Large intestine (tissue), 3 donors: Measurements from ENCODE around the gene NFATC3. TPM values are rescaled to one million over a fixed set of nuclear protein-coding genes. Genes with fewer than 3 reads are reported as not detected.
A peak's percentile ranks its signal among the peaks of the same experiment; 100 is the strongest.

Experiments
- DNase-seq, 2 donors: peaks; one replicate each; pipeline versions ENCODE4 v3.0.0 to v3.0.0-alpha.2; 2013
- H3K27ac ChIP-seq: one replicate; pipeline ENCODE4 v1.5.1; 2013; ENCODE audit warnings: low read length
- H3K27me3 ChIP-seq: 2 replicates; pipeline ENCODE4 v1.6.1; 2013; ENCODE audit warnings: low read length; ENCODE audit not compliant: control insufficient read depth, insufficient read depth
- H3K36me3 ChIP-seq: 2 replicates; pipeline ENCODE4 v1.6.1; 2013; ENCODE audit warnings: low read length; ENCODE audit not compliant: control insufficient read depth, insufficient read depth
- H3K4me1 ChIP-seq: one replicate; pipeline ENCODE4 v1.6.1; 2013; ENCODE audit warnings: low read length; ENCODE audit not compliant: control insufficient read depth, insufficient read depth
- H3K4me3 ChIP-seq: one replicate; pipeline ENCODE4 v1.5.1; 2013; ENCODE audit warnings: low read length
- H3K9me3 ChIP-seq: one replicate; pipeline ENCODE4 v1.6.1; 2013; ENCODE audit warnings: mild to moderate bottlenecking, low read depth, low read length, moderate library complexity; ENCODE audit not compliant: control insufficient read depth
- WGBS: methylation state at CpG from one replicate; pipeline ENCODE4 v1.1.5; 2013; ENCODE audit warnings: low lambda C conversion rate; ENCODE audit not compliant: insufficient coverage; 5-methylcytosine and 5-hydroxymethylcytosine counted together
- polyA plus RNA-seq: library from polyadenylated mRNA; unstranded; fragments of 120-200 nt; gene quantifications from one replicate; pipeline ENCODE4 v1.2.1, GENCODE V29; 2013

NFATC3 gene
- polyA plus RNA-seq, 1 donor = 22.0 TPM

GRCh38 chr16:68272507-68273209, 187.5 kb downstream of the NFATC3 start:
- no peak overlapping the region for H3K27ac ChIP-seq
- H3K4me1 ChIP-seq = peaks cover 16% of the 10 kb centered on the region
- no peak overlapping the region for H3K4me3 ChIP-seq
- WGBS = no CpG with 5 or more reads among the region's 4 CpGs
- no peaks in the 10 kb centered on the region for H3K9me3 ChIP-seq
- DNase-seq = peak in 1 of 2 donors; percentile 36
- H3K36me3 ChIP-seq = peaks cover 14% of the 10 kb centered on the region
- H3K27me3 ChIP-seq = no peaks in the 10 kb centered on the region

- no peaks in the 10 kb centered on the region for H3K9me3 ChIP-seq
- H3K36me3 ChIP-seq = peaks cover 14% of the 10 kb centered on the region
- no peak overlapping the region for H3K27ac ChIP-seq
- peaks cover 13% of the 10 kb centered on the region for H3K4me1 ChIP-seq
- DNase-seq = no peak
- H3K4me3 ChIP-seq = no peak overlapping the region
- no CpG with 5 or more reads among the region's 5 CpGs for WGBS
- H3K27me3 ChIP-seq = no peaks in the 10 kb centered on the region
These were observed 188.3 kb downstream of the NFATC3 start for GRCh38 chr16:68273459-68273858.

GRCh38 chr16:68273896-68274295, 188.7 kb downstream of the NFATC3 start:
- H3K9me3 ChIP-seq = no peaks in the 10 kb centered on the region
- no peak for DNase-seq

GRCh38 chr16:68274441-68274840, 189.3 kb downstream of the NFATC3 start:
- DNase-seq = no peak
- Histone ChIP-seq H3K27ac (no peak overlapping the region), H3K27me3 (no peaks in the 10 kb centered on the region), H3K4me1 (peaks cover 13% of the 10 kb centered on the region), H3K9me3 (no peaks in the 10 kb centered on the region), H3K4me3 (no peak overlapping the region), H3K36me3 (peaks cover 14% of the 10 kb centered on the region)
- WGBS = 100% methylated on average over 1 of the region's 4 CpGs

More at GRCh38 chr16:68273896-68274295, 188.7 kb downstream of the NFATC3 start:
- peaks cover 14% of the 10 kb centered on the region for H3K36me3 ChIP-seq
- no peak overlapping the region for H3K4me3 ChIP-seq
- H3K27me3 ChIP-seq = no peaks in the 10 kb centered on the region
- peaks cover 13% of the 10 kb centered on the region for H3K4me1 ChIP-seq
- no peak overlapping the region for H3K27ac ChIP-seq
- WGBS = 100% methylated on average over 2 of the region's 8 CpGs

- no peak for DNase-seq
- Histone ChIP-seq H3K4me1 (peaks cover 13% of the 10 kb centered on the region), H3K27me3 (no peaks in the 10 kb centered on the region), H3K9me3 (no peaks in the 10 kb centered on the region), H3K4me3 (no peak overlapping the region), H3K36me3 (peaks cover 14% of the 10 kb centered on the region), H3K27ac (no peak overlapping the region)
- 40% methylated on average over 1 of the region's 4 CpGs for WGBS
These were observed 190.5 kb downstream of the NFATC3 start for GRCh38 chr16:68275611-68276191.

- no peaks in the 10 kb centered on the region for H3K9me3 ChIP-seq
- peaks cover 13% of the 10 kb centered on the region for H3K4me1 ChIP-seq
- no peak overlapping the region for H3K4me3 ChIP-seq
- no CpG with 5 or more reads among the region's 3 CpGs for WGBS
- peaks cover 14% of the 10 kb centered on the region for H3K36me3 ChIP-seq
- H3K27ac ChIP-seq = no peak overlapping the region
- no peak for DNase-seq
- H3K27me3 ChIP-seq = no peaks in the 10 kb centered on the region
These were observed 191.1 kb downstream of the NFATC3 start for GRCh38 chr16:68276223-68276622.

Other genes starting within 250 kb of the NFATC3 start
- 23.4 TPM for gene THAP11, start 243.1 kb upstream of the NFATC3 start, polyA plus RNA-seq
- gene NUTF2, start 238.4 kb upstream of the NFATC3 start, polyA plus RNA-seq = 123 TPM
- 58.1 TPM for gene CENPT, start 237.7 kb upstream of the NFATC3 start, polyA plus RNA-seq
- 59.7 TPM for gene EDC4, start 212.3 kb upstream of the NFATC3 start, polyA plus RNA-seq
- gene NRN1L, start 200.5 kb upstream of the NFATC3 start, polyA plus RNA-seq = 1.6 TPM
- 24.2 TPM for gene PSKH1, start 192.1 kb upstream of the NFATC3 start, polyA plus RNA-seq
- 0.87 TPM for gene CTRL, start 153.5 kb upstream of the NFATC3 start, polyA plus RNA-seq
- 99.2 TPM for gene PSMB10, start 148.5 kb upstream of the NFATC3 start, polyA plus RNA-seq
- 18.5 TPM for gene LCAT, start 141.2 kb upstream of the NFATC3 start, polyA plus RNA-seq
- gene SLC12A4, start 116.7 kb upstream of the NFATC3 start, polyA plus RNA-seq = 25.5 TPM
- gene DPEP3, start 104.9 kb upstream of the NFATC3 start, polyA plus RNA-seq = 0.09 TPM
- 1.6 TPM for gene DPEP2, start 85.9 kb upstream of the NFATC3 start, polyA plus RNA-seq
- gene DPEP2NB, start 69.5 kb upstream of the NFATC3 start, polyA plus RNA-seq = not detected
- 9.9 TPM for gene DDX28, start 62.1 kb upstream of the NFATC3 start, polyA plus RNA-seq
- 12.2 TPM for gene DUS2, start 62.1 kb upstream of the NFATC3 start, polyA plus RNA-seq
- 40.0 TPM for gene ESRP2, start 150.8 kb downstream of the NFATC3 start, polyA plus RNA-seq
- gene PLA2G15, start 160.0 kb downstream of the NFATC3 start, polyA plus RNA-seq = 18.7 TPM
- gene SLC7A6, start 179.2 kb downstream of the NFATC3 start, polyA plus RNA-seq = 11.6 TPM
- gene SLC7A6OS, start 225.6 kb downstream of the NFATC3 start, polyA plus RNA-seq = 19.9 TPM
- 48.7 TPM for gene PRMT7, start 225.6 kb downstream of the NFATC3 start, polyA plus RNA-seq